SW 1271 (cell line): ENCODE data around the gene RPS4Y1.
"Not testable (repeated sequence)": the region's sequence is repeated elsewhere in the genome, so short reads cannot be mapped to it uniquely, and the experiment has no call there.

Experiments
- DNase-seq, 2 experiments: peaks; one replicate each; lab custom pipeline; 2025; lab: John Stamatoyannopoulos, UW

The RPS4Y1 gene

GRCh38 chrY:2841471-2841893 lies at the start of gene RPS4Y1:
TSS of gene RPS4Y1 (plus strand) at chrY:2841602. CDS start at chrY:2841625, 23 bp downstream.
- no peak for DNase-seq

DNA sequence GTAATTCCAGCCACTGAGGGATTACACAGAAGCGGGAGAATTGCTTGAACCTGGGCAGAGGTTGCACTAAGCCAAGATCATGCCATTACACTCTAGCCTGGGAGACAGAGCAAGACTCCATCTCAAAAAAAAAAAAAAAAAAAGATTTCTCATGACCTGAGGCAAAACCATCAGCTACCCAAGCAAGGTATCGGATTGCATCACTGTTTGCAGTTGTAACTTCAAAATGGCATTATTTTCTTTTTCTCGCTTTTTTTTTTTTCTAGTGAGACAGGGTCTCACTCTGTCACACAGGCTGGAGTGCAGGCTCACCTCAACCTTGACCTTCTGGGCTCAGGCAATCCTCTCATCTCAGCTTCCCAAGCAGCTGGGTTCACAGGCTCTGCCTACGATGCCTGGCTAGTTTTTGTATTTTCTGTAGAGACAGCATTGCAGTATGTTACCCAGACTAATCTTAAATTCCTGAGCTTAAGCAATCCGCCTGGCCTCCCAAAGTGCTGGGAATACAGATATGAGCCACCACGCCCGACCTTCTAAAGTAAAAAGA lies 44.4 kb upstream of the RPS4Y1 start:
- DNase-seq = no peak

- no peak for DNase-seq
Measured at GRCh38 chrY:2797991-2798390, 43.4 kb upstream of the RPS4Y1 start.

DNA sequence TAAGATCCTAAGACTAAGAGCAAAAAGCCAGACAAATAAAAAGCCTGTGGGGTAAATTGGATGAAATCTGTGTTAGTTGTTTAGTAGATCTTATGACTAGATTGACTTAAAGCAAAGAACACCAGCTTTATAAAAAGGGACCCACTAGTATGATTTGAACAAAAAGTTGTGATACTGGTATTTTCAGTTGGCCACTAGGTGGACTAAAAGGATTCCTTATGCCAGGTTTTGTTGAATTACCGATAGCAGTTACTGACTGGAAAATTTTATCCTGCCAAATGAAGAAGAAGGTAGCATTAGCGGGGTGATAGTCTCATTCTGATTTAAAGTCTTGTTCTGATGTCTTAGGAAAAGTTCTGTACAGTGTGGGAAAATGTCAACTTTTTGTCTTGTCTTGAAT lies 41.2 kb upstream of the RPS4Y1 start:
- no peak for DNase-seq

GRCh38 chrY:2817146-2817896 lies 24.1 kb upstream of the RPS4Y1 start:
- DNase-seq = not testable (repeated sequence)

DNA sequence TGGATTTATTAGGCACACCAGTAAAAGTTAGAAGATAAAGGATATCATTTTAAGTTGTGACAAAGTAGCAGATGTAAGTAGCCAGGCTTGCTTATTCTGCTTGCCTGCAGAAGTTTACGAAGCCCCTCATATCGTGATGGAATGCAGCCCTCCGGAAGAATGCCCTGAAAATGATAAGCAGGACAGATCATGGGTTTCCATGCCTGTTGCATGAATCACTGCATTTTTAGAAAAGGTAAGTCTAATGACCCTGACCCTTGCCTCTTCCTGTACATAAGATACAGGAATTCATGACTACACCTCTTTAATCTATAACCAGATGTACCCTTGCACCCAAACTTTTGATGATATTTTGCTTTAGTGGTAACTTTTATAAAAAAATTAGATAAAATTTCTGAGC lies 16.9 kb upstream of the RPS4Y1 start:
- DNase-seq = no peak

GRCh38 chrY:2828497-2828896 lies 12.9 kb upstream of the RPS4Y1 start:
- DNase-seq = no peak

DNA sequence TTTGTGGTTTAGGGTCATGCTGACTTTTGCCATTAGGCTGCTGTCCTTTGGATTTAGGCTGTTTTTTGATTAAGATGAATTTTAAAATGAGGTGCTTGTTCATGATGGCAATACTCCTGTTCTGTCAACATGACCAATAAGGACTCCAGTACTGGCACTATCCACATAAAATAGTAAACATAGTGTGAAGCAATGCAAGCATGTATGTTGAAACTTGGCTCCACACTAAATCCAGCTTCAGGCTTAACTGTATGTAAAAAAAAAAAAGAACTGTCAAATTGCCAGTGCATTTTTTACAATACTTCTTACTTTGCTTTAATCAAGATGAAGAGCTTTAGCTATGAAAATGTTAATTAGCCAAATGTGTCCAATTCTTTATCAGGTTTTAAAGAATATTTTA lies 6.2 kb upstream of the RPS4Y1 start:
- no peak for DNase-seq

DNA sequence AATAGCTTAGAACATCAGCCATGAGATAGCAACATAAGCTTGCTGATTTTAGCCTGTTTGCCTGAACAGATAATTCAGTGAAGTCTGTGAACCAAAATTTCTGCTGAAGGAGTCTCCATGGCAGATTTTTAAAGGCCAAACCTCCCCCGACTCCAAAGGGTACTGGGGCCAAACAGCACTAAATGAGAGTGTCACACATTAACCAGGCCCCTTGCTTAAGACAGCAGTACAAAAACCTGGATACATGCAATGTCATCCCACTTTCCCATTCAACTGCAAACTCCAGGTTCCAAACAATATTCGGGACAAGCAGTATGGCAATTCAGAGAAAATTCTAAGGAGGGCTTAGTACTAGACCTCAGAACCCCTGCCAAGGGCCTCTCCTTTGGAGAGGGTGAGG lies 4.3 kb upstream of the RPS4Y1 start:
- DNase-seq = no peak

- DNase-seq = no peak
Measured at GRCh38 chrY:2837932-2838331, 3.5 kb upstream of the RPS4Y1 start.

- no peak for DNase-seq
Measured at GRCh38 chrY:2846791-2847190, 5.4 kb downstream of the RPS4Y1 start.

- no peak for DNase-seq
Measured at GRCh38 chrY:2848384-2848783, 7.0 kb downstream of the RPS4Y1 start.

GRCh38 chrY:2849368-2849767 lies 8.0 kb downstream of the RPS4Y1 start:
- no peak for DNase-seq

DNA sequence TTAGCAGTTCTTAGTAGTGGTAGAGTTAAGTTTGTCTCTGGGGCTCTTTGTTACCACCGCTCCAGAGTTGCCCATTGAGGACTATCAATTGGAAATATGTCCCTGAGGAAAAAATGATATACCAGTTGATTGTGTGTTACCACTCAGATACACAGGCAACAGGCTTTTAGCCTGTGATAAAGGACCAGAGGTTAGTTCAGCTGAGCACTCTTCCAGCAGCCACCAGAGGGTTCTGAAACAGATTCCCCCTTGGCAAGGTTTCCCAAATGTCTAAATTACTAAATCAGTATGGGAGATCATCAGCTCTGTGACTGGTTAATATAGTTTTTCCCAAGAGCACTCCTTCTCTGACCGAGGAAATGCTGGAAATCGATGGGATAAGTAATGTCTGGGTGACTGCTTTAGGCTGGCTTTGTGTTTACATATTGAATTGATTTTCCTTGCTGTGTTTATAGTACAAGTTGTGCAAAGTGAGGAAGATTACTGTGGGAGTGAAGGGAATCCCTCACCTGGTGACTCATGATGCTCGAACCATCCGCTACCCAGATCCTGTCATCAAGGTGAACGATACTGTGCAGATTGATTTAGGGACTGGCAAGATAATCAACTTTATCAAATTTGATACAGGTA lies 12.9 kb downstream of the RPS4Y1 start:
- DNase-seq = no peak

GRCh38 chrY:2857068-2857467 lies 15.7 kb downstream of the RPS4Y1 start:
- DNase-seq = no peak

GRCh38 chrY:2857686-2858085 lies 16.3 kb downstream of the RPS4Y1 start:
- no peak for DNase-seq

GRCh38 chrY:2859782-2860181 lies 18.4 kb downstream of the RPS4Y1 start:
- DNase-seq = no peak

DNA sequence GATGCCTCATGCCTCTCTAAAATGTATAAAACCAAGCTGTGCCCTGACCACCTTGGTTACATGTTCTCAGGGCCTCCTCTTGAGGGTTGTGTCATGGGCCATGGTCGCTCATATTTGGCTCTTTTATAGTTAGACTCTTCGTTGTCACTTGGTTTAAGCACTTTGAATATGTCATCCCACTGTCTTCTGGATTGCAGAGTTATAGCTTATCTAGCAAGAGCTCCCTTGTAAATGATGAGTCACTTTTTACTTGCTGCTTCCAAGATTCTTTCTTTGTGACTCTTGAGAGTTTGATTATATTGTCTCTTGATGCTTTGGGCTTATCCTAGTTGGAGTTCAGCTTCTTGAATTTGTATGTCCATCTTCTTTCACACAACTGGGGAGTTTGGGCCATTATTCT lies 19.1 kb downstream of the RPS4Y1 start:
- no peak for DNase-seq

DNA sequence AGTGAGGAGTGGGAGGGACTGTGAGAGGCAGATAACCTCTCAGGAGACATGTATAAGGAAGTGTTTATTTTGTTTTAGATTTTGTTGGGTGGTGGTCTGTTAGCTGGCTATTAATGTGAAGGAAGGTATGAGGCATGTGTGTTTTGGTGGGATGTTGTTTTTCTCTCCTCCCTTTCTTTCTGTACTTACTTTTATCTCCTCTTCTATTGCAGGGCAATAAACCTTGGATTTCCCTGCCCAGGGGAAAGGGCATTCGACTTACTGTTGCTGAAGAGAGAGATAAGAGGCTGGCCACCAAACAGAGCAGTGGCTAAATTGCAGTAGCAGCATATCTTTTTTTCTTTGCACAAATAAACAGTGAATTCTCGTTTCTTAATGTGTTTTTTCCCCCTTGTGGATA lies 25.2 kb downstream of the RPS4Y1 start:
- DNase-seq = no peak

- DNase-seq = no peak
Measured at GRCh38 chrY:2867469-2867868, 26.1 kb downstream of the RPS4Y1 start.

DNA sequence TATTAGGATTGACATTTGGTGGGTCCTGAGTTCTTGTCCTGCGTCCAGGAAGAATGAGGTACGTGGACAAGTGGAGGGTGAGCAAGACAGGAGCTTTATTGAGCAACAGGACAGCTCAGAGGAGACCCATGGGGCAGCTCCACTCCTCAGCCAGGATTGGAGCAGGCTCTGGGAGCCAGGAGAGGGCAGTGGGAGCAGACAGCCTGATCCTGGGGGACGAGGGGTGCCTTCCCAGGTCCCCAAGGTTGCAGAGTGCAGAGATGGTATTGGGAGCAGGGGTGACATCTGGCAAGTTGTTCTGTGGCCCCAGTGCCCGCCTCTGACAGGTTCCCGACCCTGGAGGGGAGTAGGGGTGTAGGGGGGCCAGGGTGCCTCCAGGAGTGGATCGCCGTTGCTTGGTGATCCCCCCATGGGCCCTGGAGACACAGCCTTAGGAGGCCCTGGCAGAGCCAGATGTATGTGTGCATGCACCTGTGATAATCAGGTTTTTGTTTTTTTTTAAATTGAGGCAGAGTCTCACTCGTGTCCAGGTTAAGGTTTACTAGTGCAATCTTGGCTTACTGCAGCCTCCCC lies 26.7 kb downstream of the RPS4Y1 start:
- no peak for DNase-seq

DNA sequence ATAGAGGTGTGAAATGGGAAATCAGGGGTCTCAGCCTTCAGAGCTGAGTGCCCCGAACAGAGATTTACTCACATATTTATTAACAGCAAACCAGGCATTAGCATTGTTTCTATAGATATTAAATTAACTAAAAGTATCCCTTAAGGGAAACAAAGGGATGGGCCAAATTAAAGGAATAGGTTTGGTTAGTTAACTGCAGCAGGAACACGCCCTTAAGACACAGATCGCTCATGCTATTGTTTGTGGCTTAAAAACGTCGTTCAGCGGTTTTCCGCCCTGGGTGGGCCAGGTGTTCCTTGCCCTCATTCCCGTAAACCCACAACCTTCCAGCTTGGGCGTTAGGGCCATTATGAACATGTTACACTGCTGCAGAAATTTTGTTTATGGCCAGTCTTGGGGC lies 30.8 kb downstream of the RPS4Y1 start:
- DNase-seq = not testable (repeated sequence)

DNA sequence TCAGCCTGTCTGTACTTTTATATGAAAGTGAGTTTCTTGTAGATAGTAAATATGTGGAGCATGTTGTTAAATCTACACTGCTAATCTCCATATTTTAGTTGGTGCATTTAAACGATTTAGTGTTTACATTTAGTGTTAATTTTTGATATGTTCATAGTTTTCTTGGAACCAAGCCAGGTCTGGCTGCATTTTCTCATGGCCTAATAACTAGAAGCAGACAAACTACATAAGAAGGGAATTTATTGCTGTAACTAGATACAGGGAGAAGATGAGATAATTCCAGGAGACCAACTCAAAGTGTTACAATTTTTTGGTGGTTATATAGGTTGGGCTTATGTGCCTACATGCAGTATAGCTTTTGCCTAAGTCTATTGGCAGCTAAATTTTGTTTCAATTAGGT lies 32.8 kb downstream of the RPS4Y1 start:
- DNase-seq = no peak
